ENCODE results near the gene CCNY.

The CCNY gene

DNA sequence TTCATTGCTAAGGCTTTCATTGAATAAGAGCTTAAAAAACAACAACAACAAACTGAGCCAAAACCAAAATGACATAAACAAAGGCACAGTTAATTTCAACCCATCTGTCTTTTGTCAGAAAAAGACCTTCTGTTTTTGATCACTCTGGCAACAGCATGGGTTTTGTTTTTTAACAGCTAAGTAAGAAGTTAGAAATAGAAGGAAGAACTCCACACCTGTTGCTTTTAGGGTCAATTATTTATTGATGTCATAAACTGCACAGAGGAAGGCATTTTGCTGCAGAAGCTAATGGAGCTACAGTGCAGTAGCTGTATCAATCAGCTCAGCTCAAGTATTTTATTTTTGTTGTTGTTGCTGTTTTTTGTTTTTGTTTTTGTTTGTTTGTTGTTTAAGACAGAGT, 252.5 kb downstream of the CCNY start:
- H3K9ac ChIP-seq = no peak overlapping the region
- H3K9me3 ChIP-seq (ENCODE audit: control insufficient read depth, low read length) = no peaks in the 10 kb centered on the region
- H3K27me3 ChIP-seq (ENCODE audit: control insufficient read depth, insufficient read depth, low read length) = no peaks in the 10 kb centered on the region
- no peaks in the 10 kb centered on the region for H3K79me2 ChIP-seq
- TF ChIP-seq, protein P1, sequence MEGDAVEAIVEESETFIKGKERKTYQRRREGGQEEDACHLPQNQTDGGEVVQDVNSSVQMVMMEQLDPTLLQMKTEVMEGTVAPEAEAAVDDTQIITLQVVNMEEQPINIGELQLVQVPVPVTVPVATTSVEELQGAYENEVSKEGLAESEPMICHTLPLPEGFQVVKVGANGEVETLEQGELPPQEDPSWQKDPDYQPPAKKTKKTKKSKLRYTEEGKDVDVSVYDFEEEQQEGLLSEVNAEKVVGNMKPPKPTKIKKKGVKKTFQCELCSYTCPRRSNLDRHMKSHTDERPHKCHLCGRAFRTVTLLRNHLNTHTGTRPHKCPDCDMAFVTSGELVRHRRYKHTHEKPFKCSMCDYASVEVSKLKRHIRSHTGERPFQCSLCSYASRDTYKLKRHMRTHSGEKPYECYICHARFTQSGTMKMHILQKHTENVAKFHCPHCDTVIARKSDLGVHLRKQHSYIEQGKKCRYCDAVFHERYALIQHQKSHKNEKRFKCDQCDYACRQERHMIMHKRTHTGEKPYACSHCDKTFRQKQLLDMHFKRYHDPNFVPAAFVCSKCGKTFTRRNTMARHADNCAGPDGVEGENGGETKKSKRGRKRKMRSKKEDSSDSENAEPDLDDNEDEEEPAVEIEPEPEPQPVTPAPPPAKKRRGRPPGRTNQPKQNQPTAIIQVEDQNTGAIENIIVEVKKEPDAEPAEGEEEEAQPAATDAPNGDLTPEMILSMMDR (IDR thresholded peaks at IDR 0.05) = no peak
- H3K27ac ChIP-seq = no peak overlapping the region
- no peak overlapping the region for H3K4me3 ChIP-seq (ENCODE audit: low read depth, low read length)
- no peak overlapping the region for H3K4me2 ChIP-seq (ENCODE audit: low read length)
- H2AFZ ChIP-seq = no peak overlapping the region
- no peaks in the 10 kb centered on the region for H3K4me1 ChIP-seq
- H3K36me3 ChIP-seq (ENCODE audit: control insufficient read depth, insufficient read depth, low read length) = no peaks in the 10 kb centered on the region

DNA sequence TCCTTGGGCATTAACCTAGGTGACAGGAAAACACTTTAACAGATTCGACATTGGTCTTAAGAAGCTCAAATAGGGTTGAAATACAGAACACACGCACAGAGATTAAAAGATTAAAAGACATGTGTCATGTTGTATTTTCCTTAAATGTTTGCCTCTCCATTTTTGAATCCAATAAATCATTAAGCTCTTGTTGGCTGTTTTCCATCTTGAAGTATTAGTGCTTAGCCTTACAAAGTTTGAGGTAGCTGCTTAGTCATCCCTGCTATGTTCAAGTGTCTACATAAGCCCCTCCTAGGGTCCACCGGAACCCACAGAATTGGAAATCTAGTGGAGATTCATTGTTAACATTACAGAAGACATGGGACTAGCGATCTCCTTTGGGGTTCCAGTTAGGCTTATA, 256.1 kb downstream of the CCNY start:
- H3K79me2 ChIP-seq = no peaks in the 10 kb centered on the region

DNA sequence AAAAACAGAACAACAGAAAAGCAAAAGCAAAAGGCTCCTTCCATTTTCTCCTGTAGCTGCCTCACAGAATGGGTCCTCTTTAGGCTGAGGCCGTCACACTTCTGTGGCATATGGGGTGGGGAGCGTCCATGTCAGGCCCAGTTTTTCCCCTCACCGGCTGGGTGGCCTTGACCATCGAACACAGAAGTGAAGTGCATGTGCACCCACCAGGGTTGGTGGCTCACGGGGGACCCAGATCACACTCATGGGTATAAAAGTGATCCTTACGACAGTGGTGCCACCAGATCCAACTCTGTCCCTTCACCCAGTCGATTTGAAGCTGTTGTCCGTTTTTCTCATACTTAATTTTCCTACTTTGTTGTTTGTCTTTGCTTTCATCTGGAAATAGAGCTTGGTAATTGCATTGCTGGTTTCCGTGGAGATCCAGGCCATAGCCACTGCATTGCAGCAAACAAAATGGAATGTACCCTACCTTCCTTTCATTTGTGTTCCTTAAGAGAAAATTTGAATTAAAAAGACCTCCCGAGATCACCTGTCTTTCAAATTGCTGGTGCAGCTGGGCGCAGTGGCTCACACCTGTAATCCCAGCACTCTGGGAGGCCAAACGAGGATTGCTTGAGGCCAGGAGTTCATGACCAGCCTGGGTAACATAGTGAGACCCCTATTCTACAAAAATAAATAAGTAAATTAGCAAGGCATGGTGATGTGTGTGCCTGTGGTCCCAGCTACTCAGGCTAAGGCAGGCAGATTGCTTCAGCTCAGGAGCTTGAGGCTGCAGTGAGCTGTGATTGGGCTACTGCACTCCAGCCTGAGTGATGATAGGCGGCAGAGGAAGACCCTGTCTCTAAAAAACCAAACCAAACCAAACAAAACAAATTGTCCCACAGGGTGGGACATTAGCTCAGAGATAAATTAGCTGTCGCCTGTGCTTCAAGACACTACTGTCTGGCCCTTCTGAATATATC, 258.1 kb downstream of the CCNY start:
- no peaks in the 10 kb centered on the region for H3K36me3 ChIP-seq (ENCODE audit: control insufficient read depth, insufficient read depth, low read length)
- H3K79me2 ChIP-seq = no peaks in the 10 kb centered on the region
- TF ChIP-seq, protein P1 (IDR thresholded peaks at IDR 0.05) = no peak
- H3K9me3 ChIP-seq (ENCODE audit: control insufficient read depth, low read length) = no peaks in the 10 kb centered on the region
- H3K9ac ChIP-seq = no peak overlapping the region
- no peak overlapping the region for H3K27ac ChIP-seq
- H3K4me3 ChIP-seq (ENCODE audit: low read depth, low read length) = no peak overlapping the region
- H2AFZ ChIP-seq = no peak overlapping the region
- H3K4me2 ChIP-seq (ENCODE audit: low read length) = no peak overlapping the region
- no peaks in the 10 kb centered on the region for H3K27me3 ChIP-seq (ENCODE audit: control insufficient read depth, insufficient read depth, low read length)
- H3K4me1 ChIP-seq = no peaks in the 10 kb centered on the region

More for the DNA sequence above, 256.1 kb downstream of the CCNY start:
- Histone ChIP-seq H3K9me3 (ENCODE audit: control insufficient read depth, low read length) (no peaks in the 10 kb centered on the region), H2AFZ (no peak overlapping the region), H3K4me3 (ENCODE audit: low read depth, low read length) (no peak overlapping the region), H3K36me3 (ENCODE audit: control insufficient read depth, insufficient read depth, low read length) (no peaks in the 10 kb centered on the region), H3K9ac (no peak overlapping the region), H3K4me2 (ENCODE audit: low read length) (no peak overlapping the region), H3K4me1 (no peaks in the 10 kb centered on the region), H3K27ac (no peak overlapping the region), H3K27me3 (ENCODE audit: control insufficient read depth, insufficient read depth, low read length) (no peaks in the 10 kb centered on the region)
- TF ChIP-seq, protein P1 (IDR thresholded peaks at IDR 0.05) = no peak

DNA sequence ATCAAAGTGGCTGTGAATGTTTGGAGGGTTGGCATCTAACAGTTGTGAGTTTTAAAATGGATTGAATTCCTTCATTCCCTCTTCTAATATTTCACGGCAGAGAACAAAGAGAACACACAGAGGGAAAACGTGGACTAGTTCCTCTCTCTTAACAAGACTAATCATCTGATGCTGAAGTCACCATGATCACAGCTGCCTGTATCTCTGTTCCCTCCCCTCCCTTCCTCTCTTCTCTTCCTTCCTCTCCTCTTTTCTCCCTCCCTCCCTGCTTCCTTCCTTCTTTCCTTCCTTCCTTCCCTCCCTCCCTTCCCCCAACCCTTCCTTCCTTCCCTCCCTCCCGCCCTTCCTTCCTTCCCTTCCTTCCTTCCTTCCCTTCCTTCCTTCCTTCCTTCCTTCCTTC, 258.8 kb downstream of the CCNY start:
- Histone ChIP-seq H3K9me3 (ENCODE audit: control insufficient read depth, low read length) (no peaks in the 10 kb centered on the region), H3K36me3 (ENCODE audit: control insufficient read depth, insufficient read depth, low read length) (no peaks in the 10 kb centered on the region), H3K4me2 (ENCODE audit: low read length) (no peak overlapping the region), H3K9ac (no peak overlapping the region), H3K27ac (no peak overlapping the region), H3K27me3 (ENCODE audit: control insufficient read depth, insufficient read depth, low read length) (no peaks in the 10 kb centered on the region), H3K4me3 (ENCODE audit: low read depth, low read length) (no peak overlapping the region), H3K79me2 (no peaks in the 10 kb centered on the region), H2AFZ (no peak overlapping the region), H3K4me1 (no peaks in the 10 kb centered on the region)
- TF ChIP-seq, protein P1 (IDR thresholded peaks at IDR 0.05) = no peak
